ENCODE measurements around the gene MPRIP.
A peak's percentile ranks its signal among the peaks of the same experiment; 100 is the strongest.
"Not testable (repeated sequence)": the region's sequence is repeated elsewhere in the genome, so short reads cannot be mapped to it uniquely, and the experiment has no call there.

The MPRIP gene

DNA sequence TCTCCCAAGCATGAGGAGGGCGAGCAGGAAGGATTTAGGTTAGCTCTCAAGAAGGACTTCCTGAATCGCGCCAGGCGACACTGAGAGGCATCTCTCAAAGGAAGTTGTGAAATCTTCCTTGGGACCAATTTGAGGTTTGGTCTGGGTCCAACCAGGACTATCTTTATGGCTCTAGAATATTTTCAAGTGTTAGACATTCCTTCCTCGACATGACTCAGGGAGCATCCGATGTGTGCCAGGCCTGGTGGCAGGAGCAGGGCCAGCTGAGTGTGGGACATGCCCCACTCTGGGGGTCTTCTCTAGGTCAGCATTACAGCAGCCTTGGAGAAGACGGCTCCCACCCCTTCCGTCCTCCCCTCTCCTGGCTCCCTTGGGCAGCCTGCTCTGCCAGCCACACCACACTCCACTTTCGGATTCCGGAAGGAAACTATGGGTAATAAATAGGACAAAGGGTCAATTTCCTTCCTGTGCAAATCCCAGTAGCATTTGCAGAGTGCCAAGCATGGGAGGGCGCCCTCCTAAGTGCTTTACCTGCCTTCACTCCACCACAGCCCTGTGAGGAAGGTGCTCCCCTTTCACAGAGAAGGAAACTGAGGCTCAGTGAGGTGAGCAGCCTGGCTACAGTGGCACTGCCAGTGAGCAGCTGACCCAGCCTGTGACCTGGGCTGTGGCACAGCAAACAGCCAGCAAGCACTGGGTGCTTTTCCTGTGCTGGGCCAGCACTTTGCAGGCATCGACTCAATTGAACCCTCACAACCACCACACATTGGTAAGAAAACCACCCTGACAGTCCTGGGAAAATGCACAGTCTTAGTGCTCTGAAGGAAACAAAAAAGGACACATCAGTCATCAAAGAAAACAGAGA, 31.0 kb upstream of the MPRIP start:
- not testable (repeated sequence) for DNase-seq (ENCODE audit: low read depth in 2 of 2)

- DNase-seq (ENCODE audit: low read depth in 2 of 2), result not testable (repeated sequence)
These were observed 28.2 kb upstream of the MPRIP start for GRCh38 chr17:17013828-17014747.

DNA sequence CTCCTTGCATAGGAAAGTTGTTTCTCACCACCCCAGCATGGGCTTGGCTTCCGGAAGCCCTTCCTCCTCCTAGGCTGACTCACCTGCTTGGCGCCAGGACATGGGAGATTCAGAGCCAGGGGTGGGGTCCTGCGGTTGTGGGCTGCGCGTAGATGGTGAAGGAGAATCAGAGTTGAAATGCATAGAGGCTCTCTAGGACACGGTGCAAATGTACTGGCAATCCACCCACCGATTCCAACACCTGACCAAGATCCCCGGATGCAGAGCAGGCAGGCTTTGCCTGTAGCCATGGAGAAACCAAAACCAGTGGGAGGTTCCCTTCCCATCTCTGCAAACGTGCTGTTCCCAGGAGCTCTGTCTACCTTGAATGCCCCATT, 27.5 kb upstream of the MPRIP start:
- not testable (repeated sequence) for DNase-seq (ENCODE audit: low read depth in 2 of 2)

GRCh38 chr17:17015230-17015629, 27.0 kb upstream of the MPRIP start:
- no peak for DNase-seq (ENCODE audit: low read depth in 2 of 2)

DNA sequence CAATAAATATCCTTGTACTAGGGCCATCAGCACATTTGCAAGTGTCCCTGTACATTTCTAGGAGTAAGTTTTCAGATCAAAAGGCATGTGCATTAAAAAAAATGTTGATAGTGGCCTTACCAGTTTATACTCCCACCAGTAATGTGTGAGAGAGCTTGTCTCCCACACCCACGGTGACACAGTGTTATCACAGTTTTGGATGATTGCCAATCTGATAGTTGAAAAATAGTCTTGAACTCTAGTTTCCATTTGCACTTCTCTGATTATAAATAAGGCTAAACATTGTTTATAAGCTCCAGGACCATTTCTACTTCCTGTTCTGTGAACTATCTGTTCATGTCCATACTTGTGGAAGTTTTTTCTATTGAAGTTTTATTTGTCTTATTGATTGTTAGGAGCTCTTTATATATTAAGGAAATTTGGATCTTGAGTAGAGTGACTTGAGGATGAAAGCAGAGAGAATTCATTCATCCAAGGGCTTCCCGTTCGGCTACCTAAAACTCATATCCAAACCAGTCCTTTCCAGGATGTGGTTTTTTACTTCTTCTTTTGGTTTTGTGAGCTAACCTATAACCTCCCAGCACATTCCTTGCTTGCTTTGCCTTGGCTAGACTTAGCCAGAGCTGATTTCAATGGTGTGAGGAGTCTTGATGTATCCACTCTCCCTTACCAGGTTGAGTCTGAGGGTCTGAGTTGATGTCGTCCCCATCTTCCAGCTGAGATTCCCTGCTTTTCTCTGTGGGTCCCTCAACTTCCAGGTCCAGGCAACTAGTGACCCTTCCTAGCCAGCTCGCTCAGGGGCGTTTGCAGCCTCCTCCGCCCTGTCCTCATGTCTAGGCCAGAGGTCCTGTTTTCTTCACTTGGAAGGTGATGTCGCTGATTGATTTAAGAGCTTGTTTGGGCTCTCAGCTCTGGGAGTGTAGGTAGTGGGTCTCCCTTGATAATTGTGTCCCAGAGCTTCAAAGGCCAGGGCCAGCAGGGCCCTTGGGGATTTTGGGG, 25.8 kb upstream of the MPRIP start:
- peak in 1 of 2 donors; percentile 14 for DNase-seq (ENCODE audit: low read depth in 2 of 2)

- no peak for DNase-seq (ENCODE audit: low read depth in 2 of 2)
These were observed 24.8 kb upstream of the MPRIP start for GRCh38 chr17:17017343-17018014.

- no peak for DNase-seq (ENCODE audit: low read depth in 2 of 2)
These were observed 24.2 kb upstream of the MPRIP start for GRCh38 chr17:17018021-17018441.

GRCh38 chr17:17018612-17019429, 23.4 kb upstream of the MPRIP start:
- DNase-seq (ENCODE audit: low read depth in 2 of 2), result no peak

GRCh38 chr17:17019430-17019762, 22.9 kb upstream of the MPRIP start:
- no peak for DNase-seq (ENCODE audit: low read depth in 2 of 2)

GRCh38 chr17:17019891-17020456, 22.3 kb upstream of the MPRIP start:
- DNase-seq (ENCODE audit: low read depth in 2 of 2), result no peak

- no peak for DNase-seq (ENCODE audit: low read depth in 2 of 2)
These were observed 21.4 kb upstream of the MPRIP start for GRCh38 chr17:17020821-17021193.

DNA sequence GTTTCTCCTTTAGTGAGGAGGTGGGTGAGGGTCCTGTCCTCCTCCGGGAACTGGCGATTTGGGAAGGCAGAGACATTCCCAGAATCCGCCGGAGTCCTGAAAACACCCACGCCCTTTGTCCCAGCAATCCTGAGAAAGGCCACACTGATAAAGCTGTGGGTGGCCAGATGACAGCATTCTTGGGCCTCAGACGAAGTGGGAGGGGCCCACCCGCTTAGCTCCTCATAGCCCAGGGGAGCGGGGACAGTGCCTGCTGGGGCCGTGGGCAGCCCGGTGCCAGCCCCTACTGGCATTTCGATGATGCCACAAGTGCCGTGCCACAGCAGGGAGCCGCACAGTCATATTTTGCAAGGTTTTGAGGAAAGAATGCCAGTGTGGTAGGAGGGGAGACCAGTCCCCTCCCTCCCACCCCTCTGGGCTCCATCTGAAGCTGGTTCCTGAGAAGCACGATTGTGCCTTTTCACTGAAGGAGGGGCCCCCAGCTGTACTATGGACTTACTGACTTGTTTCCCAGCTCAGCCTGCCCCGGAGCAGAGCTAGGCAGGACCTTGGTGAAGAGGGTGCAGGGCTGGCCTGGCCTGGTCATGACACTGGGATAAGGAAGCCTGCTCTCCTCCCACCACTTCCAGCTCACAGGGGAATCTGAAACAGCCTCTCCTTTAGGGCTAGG, 20.9 kb upstream of the MPRIP start:
- no peak for DNase-seq (ENCODE audit: low read depth in 2 of 2)

DNA sequence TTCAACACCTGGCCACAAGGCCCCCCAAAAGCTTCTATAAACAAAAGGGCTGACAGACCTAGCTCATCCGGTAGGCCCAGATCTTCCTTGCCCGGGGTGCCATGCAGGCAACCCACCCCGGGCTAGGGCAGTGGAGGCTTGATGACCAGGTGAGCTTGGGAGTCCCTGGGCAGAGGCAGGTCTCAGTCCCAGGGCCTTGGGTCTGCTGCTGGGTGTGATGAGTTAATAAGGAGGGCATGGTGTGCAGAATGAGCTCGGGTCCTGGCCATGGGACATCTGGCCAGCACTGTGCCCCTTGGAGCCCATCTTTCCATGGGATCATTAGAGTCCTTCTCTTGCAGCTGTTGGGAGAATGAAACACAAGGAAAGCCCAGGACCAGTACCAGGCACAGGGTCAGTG, 20.2 kb upstream of the MPRIP start:
- DNase-seq (ENCODE audit: low read depth in 2 of 2), result no peak

DNA sequence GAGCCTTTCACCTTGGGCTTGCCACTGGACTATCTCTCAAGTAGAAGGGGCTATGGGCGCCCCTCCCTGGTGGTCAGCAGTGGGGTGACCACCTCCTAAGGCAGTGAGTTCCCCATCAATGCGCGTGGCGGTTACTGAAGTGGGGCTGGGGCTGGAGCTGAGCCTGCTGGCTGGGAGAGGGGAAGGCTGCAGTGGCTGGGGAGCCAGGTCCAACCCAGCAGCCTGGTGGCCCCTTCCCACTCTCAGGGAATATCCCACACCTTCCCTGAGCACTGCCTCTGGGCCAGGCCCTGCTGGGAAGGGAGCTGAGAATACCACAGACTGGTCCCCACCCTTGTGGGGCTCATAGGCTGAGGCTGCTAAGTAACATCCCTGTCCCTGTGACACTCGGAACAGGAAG, 19.8 kb upstream of the MPRIP start:
- no peak for DNase-seq (ENCODE audit: low read depth in 2 of 2)

DNA sequence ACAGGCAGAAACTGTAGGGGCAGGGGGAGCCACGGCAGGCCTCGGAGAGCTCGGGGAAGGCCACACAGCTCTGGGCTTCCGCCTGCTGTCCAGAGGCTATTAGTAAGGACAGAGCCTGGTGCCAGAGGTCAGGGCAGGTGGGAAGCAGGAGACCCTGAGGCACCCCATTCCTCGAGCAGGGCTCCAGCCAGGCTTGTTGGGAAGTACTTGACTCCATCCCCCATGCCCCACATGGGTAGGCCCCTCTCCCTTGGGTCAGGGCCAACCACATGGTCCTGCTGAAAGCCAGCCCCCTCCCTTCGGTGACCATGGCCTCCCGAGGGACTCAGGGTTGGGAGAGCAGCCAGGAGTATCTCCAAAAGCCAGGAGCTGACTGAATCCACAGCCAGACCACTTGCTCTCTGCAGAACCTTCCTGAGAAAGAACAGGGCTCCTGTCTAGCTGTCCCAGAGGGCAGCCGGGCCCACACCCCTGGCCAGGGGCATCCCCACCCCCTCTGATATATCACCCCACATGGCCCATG, 17.4 kb upstream of the MPRIP start:
- DNase-seq (ENCODE audit: low read depth in 2 of 2), result no peak

DNA sequence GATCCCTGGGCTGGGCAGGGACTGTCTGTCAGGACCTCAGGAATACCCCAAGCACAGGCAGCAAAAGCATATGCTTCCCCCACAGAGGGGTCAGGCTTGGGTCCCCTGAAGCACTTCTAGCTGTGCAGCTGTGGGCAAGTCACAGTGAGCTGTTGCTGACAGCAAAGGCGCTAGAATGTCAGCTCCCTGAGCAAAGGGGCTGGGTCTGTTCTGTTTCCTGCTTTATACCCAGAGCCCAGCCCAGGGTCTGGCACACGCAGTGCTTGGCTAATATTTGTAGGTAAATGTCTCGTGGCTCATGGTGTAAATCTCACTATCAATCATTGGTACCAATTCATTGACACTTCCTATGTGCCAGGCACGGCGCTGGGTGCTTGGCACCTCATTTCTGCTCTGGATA, 16.6 kb upstream of the MPRIP start:
- DNase-seq (ENCODE audit: low read depth in 2 of 2), result no peak

- DNase-seq (ENCODE audit: low read depth in 2 of 2), result no peak
These were observed 16.1 kb upstream of the MPRIP start for GRCh38 chr17:17026163-17026562.

- DNase-seq (ENCODE audit: low read depth in 2 of 2), result no peak
These were observed 14.7 kb upstream of the MPRIP start for GRCh38 chr17:17027442-17028058.
